ENCODE data around the gene STK11. TPM values are rescaled to one million over a fixed set of nuclear protein-coding genes. Genes with fewer than 3 reads are reported as not detected.

STK11 gene
- total RNA-seq, 1 experiment from 2014 or later = 116 TPM

DNA sequence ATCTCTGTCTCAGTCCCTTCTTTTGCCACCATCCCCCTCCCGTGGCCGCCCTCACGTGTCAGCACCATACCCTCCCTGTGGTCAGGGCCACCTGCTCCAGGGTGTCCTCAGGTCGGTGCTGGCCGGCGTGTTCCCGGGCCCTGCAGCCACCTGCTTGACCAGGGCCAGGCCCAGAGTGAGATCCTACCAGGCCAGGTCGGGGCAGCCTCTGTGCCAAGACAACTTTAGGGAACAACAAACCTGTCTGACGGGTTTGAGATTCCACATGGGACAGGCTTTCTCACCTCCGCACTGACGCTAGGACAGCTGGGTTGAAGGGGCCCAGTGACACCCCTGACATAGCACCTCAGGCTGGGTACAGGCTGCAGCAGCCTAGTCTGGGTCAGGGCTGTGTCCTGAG is 24.0 kb upstream of the STK11 start:
- TF ChIP-seq, protein P1, sequence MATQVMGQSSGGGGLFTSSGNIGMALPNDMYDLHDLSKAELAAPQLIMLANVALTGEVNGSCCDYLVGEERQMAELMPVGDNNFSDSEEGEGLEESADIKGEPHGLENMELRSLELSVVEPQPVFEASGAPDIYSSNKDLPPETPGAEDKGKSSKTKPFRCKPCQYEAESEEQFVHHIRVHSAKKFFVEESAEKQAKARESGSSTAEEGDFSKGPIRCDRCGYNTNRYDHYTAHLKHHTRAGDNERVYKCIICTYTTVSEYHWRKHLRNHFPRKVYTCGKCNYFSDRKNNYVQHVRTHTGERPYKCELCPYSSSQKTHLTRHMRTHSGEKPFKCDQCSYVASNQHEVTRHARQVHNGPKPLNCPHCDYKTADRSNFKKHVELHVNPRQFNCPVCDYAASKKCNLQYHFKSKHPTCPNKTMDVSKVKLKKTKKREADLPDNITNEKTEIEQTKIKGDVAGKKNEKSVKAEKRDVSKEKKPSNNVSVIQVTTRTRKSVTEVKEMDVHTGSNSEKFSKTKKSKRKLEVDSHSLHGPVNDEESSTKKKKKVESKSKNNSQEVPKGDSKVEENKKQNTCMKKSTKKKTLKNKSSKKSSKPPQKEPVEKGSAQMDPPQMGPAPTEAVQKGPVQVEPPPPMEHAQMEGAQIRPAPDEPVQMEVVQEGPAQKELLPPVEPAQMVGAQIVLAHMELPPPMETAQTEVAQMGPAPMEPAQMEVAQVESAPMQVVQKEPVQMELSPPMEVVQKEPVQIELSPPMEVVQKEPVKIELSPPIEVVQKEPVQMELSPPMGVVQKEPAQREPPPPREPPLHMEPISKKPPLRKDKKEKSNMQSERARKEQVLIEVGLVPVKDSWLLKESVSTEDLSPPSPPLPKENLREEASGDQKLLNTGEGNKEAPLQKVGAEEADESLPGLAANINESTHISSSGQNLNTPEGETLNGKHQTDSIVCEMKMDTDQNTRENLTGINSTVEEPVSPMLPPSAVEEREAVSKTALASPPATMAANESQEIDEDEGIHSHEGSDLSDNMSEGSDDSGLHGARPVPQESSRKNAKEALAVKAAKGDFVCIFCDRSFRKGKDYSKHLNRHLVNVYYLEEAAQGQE (IDR thresholded peaks at IDR 0.05; ENCODE audit: insufficient read depth in 1 of 2, low read depth in 2 of 2, low read length in 1 of 2) = no peak
- TF ChIP-seq TCF7L2 (IDR thresholded peaks at IDR 0.05; ENCODE audit: low read depth, low read length) = no peak
- TF ChIP-seq, protein P2, sequence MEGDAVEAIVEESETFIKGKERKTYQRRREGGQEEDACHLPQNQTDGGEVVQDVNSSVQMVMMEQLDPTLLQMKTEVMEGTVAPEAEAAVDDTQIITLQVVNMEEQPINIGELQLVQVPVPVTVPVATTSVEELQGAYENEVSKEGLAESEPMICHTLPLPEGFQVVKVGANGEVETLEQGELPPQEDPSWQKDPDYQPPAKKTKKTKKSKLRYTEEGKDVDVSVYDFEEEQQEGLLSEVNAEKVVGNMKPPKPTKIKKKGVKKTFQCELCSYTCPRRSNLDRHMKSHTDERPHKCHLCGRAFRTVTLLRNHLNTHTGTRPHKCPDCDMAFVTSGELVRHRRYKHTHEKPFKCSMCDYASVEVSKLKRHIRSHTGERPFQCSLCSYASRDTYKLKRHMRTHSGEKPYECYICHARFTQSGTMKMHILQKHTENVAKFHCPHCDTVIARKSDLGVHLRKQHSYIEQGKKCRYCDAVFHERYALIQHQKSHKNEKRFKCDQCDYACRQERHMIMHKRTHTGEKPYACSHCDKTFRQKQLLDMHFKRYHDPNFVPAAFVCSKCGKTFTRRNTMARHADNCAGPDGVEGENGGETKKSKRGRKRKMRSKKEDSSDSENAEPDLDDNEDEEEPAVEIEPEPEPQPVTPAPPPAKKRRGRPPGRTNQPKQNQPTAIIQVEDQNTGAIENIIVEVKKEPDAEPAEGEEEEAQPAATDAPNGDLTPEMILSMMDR (IDR thresholded peaks at IDR 0.05) = no peak
- TF ChIP-seq SIN3A (IDR thresholded peaks at IDR 0.05; ENCODE audit: borderline replicate concordance, insufficient read depth, low read depth, low read length) = no peak
- POLR2A ChIA-PET = no interaction called here
- Histone ChIP-seq H3K27ac (ENCODE audit: low read length) (peak overlapping the region; percentile 72), H3K9me3 (ENCODE audit: control insufficient read depth, insufficient read depth, low read depth, low read length) (no peaks in the 10 kb centered on the region), H3K36me3 (ENCODE audit: control insufficient read depth, insufficient read depth, low read length) (no peaks in the 10 kb centered on the region), H3K4me3 (ENCODE audit: low read depth in 2 of 2, low read length in 2 of 2) (no peak overlapping the region), H3K27me3 (ENCODE audit: control insufficient read depth, insufficient read depth, low read length) (no peaks in the 10 kb centered on the region), H3K4me1 (ENCODE audit: control insufficient read depth, insufficient read depth, low read length) (peaks cover 61% of the 10 kb centered on the region)
- BruUV-seq (replicated peaks) = no TSS peak
- in situ Hi-C loops (cut with HindIII; ENCODE audit: low pct_unique_long_range_greater_than_20kb, low sequenced_read_pairs) = no loop called here
- intact Hi-C loops (cut with micrococcal nuclease; ENCODE audit: unreplicated experiment) = no loop called here
- CTCF ChIA-PET = no interaction called here
- no peak for DNase-seq (ENCODE audit: low read depth, low spot score)
- ATAC-seq = no peak

DNA sequence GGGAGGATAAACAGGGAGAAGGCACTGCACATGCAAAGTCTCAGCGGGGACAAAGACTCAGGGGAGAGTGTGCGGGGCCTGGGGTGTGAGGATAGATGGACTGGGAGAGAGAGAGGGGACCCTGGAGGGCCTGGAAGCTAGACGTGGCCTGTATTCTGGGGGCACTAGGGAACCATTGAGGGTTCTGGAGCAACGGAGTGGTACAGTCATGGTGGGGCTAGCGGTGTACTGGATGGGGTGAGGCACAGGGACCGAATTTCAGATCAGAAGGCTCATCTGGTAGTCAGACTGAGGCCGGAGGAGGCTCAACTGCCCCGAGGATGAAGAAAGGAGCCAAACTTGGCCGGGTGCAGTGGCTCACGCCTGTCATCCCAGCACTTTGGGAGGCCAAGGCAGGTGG is 23.5 kb upstream of the STK11 start:
- Histone ChIP-seq H3K36me3 (ENCODE audit: control insufficient read depth, insufficient read depth, low read length) (no peaks in the 10 kb centered on the region), H3K27me3 (ENCODE audit: control insufficient read depth, insufficient read depth, low read length) (no peaks in the 10 kb centered on the region), H3K4me3 (ENCODE audit: low read depth in 2 of 2, low read length in 2 of 2) (no peak overlapping the region), H3K9me3 (ENCODE audit: control insufficient read depth, insufficient read depth, low read depth, low read length) (no peaks in the 10 kb centered on the region), H3K27ac (ENCODE audit: low read length) (peak overlapping the region; percentile 72), H3K4me1 (ENCODE audit: control insufficient read depth, insufficient read depth, low read length) (peaks cover 57% of the 10 kb centered on the region)
- in situ Hi-C loops (cut with HindIII; ENCODE audit: low pct_unique_long_range_greater_than_20kb, low sequenced_read_pairs) (no loop called here), intact Hi-C loops (cut with micrococcal nuclease; ENCODE audit: unreplicated experiment) (no loop called here)
- no TSS peak for BruUV-seq (replicated peaks)
- ChIA-PET CTCF (no interaction called here), POLR2A (no interaction called here)
- DNase-seq (ENCODE audit: low read depth, low spot score) = no peak
- no peak for ATAC-seq
- TF ChIP-seq, protein P1 (IDR thresholded peaks at IDR 0.05; ENCODE audit: insufficient read depth in 1 of 2, low read depth in 2 of 2, low read length in 1 of 2) = no peak
- TF ChIP-seq POLR2AphosphoS5 (IDR thresholded peaks at IDR 0.05; ENCODE audit: low read depth, low read length) = no peak
- TF ChIP-seq TCF7L2 (IDR thresholded peaks at IDR 0.05; ENCODE audit: low read depth, low read length) = no peak
- TF ChIP-seq SIN3A (IDR thresholded peaks at IDR 0.05; ENCODE audit: borderline replicate concordance, insufficient read depth, low read depth, low read length) = no peak
- TF ChIP-seq, protein P2 (IDR thresholded peaks at IDR 0.05) = no peak
